Suprapubic skin (tissue), 4 donors: ENCODE measurements around the gene SETDB2.

Source experiments
- POLR2A ChIP-seq, 2 donors: fragments of 450-650 bp; IDR thresholded peaks; one replicate each; pipeline ENCODE4 v1.6.1; 2017; ENCODE audit warnings: antibody characterized with exemption in 2 of 2, mild to moderate bottlenecking in 2 of 2, moderate library complexity in 2 of 2
- POLR2AphosphoS5 ChIP-seq, 3 donors: sonication (generic); formaldehyde crosslinking; IDR thresholded peaks; one replicate each; pipeline ENCODE4 v1.6.1; 2017; ENCODE audit warnings: antibody characterized with exemption in 3 of 3
- TF ChIP-seq, protein P1 (sequence below), 2 donors: fragments of 200-600 bp in 1 of 2; fragments of 450-650 bp in 1 of 2; sonication (generic) in 1 of 2; IDR thresholded peaks; one replicate each; pipeline ENCODE4 v1.5.1; 2016 to 2019; ENCODE audit warnings: antibody characterized with exemption in 2 of 2, mild to moderate bottlenecking in 1 of 2, moderate library complexity in 1 of 2

DNA sequence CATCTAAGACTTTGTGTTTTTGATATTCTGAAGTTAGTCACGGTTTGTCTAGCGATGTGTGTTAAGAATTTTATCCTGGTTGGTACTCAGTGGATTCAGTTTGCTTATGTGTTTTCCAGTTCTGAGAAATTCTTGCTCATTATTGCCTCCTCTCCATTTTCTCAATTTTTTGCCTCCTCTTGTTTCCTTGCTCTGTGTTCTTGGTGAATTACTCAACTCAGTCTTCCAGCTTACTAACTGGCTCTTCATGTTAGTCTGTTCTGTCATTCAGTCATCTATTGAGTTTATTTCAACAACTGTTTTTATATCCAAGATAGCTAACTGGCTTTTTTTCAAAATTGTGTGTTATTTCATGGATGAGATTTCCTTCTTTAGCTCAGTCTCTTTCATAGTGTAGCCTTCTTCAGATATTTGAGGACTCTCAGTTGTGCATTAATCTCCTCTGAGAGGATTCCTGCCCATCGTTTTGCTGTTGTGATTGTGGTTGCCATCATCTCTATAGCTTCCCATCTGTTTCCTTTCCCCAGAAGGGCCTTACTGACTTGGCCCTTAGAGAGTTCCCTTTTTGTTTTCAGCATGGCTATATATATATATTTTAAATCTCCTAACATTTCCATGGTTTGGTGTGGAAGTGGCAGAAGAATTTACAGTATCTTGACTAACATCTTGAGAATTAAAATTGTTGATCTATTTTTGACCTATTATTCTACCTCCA, 6.2 kb downstream of the SETDB2 start:
- TF ChIP-seq, protein P1, sequence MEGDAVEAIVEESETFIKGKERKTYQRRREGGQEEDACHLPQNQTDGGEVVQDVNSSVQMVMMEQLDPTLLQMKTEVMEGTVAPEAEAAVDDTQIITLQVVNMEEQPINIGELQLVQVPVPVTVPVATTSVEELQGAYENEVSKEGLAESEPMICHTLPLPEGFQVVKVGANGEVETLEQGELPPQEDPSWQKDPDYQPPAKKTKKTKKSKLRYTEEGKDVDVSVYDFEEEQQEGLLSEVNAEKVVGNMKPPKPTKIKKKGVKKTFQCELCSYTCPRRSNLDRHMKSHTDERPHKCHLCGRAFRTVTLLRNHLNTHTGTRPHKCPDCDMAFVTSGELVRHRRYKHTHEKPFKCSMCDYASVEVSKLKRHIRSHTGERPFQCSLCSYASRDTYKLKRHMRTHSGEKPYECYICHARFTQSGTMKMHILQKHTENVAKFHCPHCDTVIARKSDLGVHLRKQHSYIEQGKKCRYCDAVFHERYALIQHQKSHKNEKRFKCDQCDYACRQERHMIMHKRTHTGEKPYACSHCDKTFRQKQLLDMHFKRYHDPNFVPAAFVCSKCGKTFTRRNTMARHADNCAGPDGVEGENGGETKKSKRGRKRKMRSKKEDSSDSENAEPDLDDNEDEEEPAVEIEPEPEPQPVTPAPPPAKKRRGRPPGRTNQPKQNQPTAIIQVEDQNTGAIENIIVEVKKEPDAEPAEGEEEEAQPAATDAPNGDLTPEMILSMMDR (IDR thresholded peaks at IDR 0.05), result no peak
- no peak for TF ChIP-seq POLR2A (IDR thresholded peaks at IDR 0.05)
- TF ChIP-seq POLR2AphosphoS5 (IDR thresholded peaks at IDR 0.05), result no peak
